Measurements from ENCODE around the gene MEP1B.

Gene MEP1B

DNA sequence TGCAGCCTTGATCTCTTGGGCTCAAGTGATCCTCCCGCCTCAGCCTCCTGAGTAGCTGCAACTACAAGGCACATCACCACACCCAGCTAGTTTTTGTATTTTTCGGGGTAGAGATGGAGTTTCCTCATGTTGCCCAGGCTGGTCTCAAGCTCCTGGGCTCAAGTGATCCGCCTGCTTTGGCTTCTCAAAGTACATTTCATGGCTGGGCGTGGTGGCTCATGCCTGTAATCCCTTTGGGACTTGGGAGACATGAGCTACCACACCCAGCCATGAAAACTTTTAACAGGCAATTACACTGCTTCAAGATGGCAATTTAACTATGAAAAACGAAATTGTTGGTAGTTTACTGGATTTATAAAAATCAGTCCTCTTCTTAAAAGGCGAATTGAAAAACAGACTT, 69.7 kb downstream of the MEP1B start:
- Histone ChIP-seq H3K4me1 (ENCODE audit: insufficient read depth, low read length) (no peaks in the 10 kb centered on the region), H3K4me3 (ENCODE audit: low read length) (no peak overlapping the region), H3K36me3 (ENCODE audit: insufficient read depth, low read length) (no peaks in the 10 kb centered on the region), H2AFZ (ENCODE audit: low read depth, low read length) (no peak overlapping the region), H3K9me3 (ENCODE audit: low read length) (no peaks in the 10 kb centered on the region), H3K27me3 (ENCODE audit: insufficient read depth, low read length) (no peaks in the 10 kb centered on the region)

DNA sequence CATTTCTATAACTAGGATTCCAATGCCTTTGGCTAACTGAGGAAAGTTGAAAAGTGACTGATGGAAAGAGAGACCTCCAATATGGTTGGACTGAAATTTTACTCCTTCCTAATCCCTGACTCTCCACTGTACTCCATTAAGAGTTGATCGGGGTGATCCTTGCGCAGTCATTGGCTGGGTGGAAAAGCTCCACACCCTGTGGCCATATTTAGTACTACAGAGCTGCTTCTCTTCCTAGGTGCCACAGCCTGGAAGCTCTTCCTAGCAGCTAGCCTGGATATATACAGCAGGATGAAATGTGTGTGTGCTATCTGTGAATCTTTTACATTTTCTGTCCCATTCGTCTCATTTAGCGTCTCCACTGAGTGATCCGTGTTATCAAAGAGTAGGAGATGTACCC, 71.2 kb downstream of the MEP1B start:
- Histone ChIP-seq H3K36me3 (ENCODE audit: insufficient read depth, low read length) (no peaks in the 10 kb centered on the region), H3K9me3 (ENCODE audit: low read length) (no peaks in the 10 kb centered on the region), H3K4me3 (ENCODE audit: low read length) (no peak overlapping the region), H2AFZ (ENCODE audit: low read depth, low read length) (no peak overlapping the region), H3K27me3 (ENCODE audit: insufficient read depth, low read length) (no peaks in the 10 kb centered on the region), H3K4me1 (ENCODE audit: insufficient read depth, low read length) (no peaks in the 10 kb centered on the region)

DNA sequence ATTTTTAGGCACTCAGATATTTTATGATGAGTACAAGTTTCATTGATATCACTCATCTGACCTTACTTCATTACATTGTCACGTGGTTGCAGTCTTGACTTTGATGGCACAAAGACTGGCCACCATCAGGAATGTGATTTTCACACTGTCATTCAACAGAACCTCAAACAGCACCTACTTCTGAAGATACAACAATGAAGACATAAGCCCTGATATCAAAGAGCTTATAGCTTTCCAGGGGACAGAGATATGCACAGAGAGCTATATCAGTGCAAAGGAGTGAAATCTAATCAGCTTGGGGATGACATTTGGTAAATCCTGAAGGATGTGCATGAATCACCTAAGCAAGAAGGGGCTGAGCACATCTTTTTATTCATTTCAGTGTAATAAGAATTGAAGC, 72.3 kb downstream of the MEP1B start:
- no peak overlapping the region for H3K4me3 ChIP-seq (ENCODE audit: low read length)
- H2AFZ ChIP-seq (ENCODE audit: low read depth, low read length): no peak overlapping the region

DNA sequence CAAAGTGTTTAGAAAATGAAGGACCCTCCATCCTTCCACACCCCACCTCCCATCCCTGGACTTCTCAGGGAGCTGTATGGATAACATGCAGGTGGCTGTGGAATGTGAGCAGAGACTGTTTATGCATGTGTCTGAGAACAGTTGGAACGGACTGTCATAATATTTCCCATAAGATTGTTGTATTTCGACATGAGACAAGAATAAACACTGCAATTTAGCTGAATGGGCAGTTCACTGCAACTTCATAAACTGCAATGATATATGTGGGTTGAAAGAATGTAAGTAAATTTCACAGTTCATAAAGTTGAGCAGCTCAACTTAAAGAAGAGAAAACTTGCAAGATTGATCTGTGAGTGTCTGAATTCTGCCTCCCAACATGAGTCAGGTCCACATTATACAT, 74.6 kb downstream of the MEP1B start:
- no peaks in the 10 kb centered on the region for H3K9me3 ChIP-seq (ENCODE audit: low read length)
- no peaks in the 10 kb centered on the region for H3K4me1 ChIP-seq (ENCODE audit: insufficient read depth, low read length)
- no peaks in the 10 kb centered on the region for H3K36me3 ChIP-seq (ENCODE audit: insufficient read depth, low read length)
- no peak overlapping the region for H2AFZ ChIP-seq (ENCODE audit: low read depth, low read length)
- no peaks in the 10 kb centered on the region for H3K27me3 ChIP-seq (ENCODE audit: insufficient read depth, low read length)
- H3K4me3 ChIP-seq (ENCODE audit: low read length): no peak overlapping the region

More for the DNA sequence above, 72.3 kb downstream of the MEP1B start:
- Histone ChIP-seq H3K9me3 (ENCODE audit: low read length) (no peaks in the 10 kb centered on the region), H3K27me3 (ENCODE audit: insufficient read depth, low read length) (no peaks in the 10 kb centered on the region), H3K4me1 (ENCODE audit: insufficient read depth, low read length) (no peaks in the 10 kb centered on the region), H3K36me3 (ENCODE audit: insufficient read depth, low read length) (no peaks in the 10 kb centered on the region)

DNA sequence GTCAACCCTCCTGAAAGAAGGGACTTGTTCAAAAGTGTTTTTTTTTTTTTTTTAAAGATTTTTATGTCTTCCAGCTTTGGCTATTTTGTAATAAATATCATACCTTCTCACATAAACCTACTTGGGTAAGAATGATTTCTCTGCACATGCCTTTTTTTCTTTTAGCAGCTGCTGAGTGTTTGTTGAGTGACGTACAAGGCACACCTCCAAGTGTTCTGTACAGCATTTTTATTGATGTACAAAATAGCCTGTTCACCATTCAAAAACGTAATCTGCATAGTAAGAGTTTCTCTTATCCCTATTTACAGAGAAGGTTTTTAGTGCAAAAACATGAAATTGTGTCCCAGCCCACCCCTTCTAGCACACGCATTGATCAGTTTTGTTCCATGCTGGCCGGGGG, 77.6 kb downstream of the MEP1B start:
- H3K4me1 ChIP-seq (ENCODE audit: insufficient read depth, low read length): no peaks in the 10 kb centered on the region
- H3K9me3 ChIP-seq (ENCODE audit: low read length): no peaks in the 10 kb centered on the region
- no peaks in the 10 kb centered on the region for H3K27me3 ChIP-seq (ENCODE audit: insufficient read depth, low read length)
- no peaks in the 10 kb centered on the region for H3K36me3 ChIP-seq (ENCODE audit: insufficient read depth, low read length)
- no peak overlapping the region for H2AFZ ChIP-seq (ENCODE audit: low read depth, low read length)
- H3K4me3 ChIP-seq (ENCODE audit: low read length): no peak overlapping the region
